IPS-20b (cell line): ENCODE results near the gene SCN8A.

ENCODE experiments used
- H3K27ac ChIP-seq: one replicate; pipeline ENCODE4 v1.5.1; 2013; ENCODE audit warnings: low read length
- H3K27me3 ChIP-seq: 2 replicates; pipeline ENCODE4 v1.6.1; 2013; ENCODE audit warnings: mild to moderate bottlenecking, low read length, inconsistent platforms; ENCODE audit not compliant: insufficient read depth
- H3K36me3 ChIP-seq: 2 replicates; pipeline ENCODE4 v1.6.1; 2013; ENCODE audit warnings: low read depth, mild to moderate bottlenecking, inconsistent platforms, low read length, moderate library complexity; ENCODE audit not compliant: insufficient read depth
- H3K4me1 ChIP-seq: 2 replicates; pipeline ENCODE4 v1.6.1; 2013; ENCODE audit warnings: mild to moderate bottlenecking, control low read depth, inconsistent platforms, low read length, moderate library complexity; ENCODE audit not compliant: insufficient read depth
- H3K4me3 ChIP-seq: 2 replicates; pipeline ENCODE4 v1.5.1; 2013; ENCODE audit warnings: mild to moderate bottlenecking, low read length, inconsistent platforms
- H3K9ac ChIP-seq: 2 replicates; pipeline ENCODE4 v1.6.1; 2013; ENCODE audit warnings: low read depth, mild to moderate bottlenecking, inconsistent platforms, low read length, moderate library complexity
- H3K9me3 ChIP-seq: 2 replicates; pipeline ENCODE4 v1.6.1; 2013; ENCODE audit warnings: mild to moderate bottlenecking, low read depth, low read length, inconsistent platforms; ENCODE audit not compliant: insufficient read depth

Gene SCN8A

DNA sequence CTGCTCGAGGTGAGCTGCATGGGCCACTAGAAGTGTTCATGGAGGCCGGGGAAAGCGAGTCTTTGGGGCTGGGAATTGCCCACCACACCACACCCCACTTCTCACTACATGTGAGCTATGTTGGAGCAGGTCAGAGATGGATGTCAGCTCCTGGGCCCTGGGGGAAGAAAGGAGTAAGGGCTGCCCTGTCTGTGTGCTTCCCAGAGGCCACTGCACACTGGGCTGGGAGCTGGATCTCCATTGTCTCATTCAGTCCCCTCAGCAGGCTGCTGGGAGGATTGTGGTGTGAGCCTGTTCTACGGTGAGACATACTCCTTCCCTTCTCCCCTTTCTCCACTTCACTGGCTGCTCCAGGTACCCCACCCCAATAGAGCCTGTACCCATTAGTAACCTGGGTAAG lies 247.0 kb downstream of the SCN8A start:
- Histone ChIP-seq H3K4me1 (peaks cover 36% of the 10 kb centered on the region; the same call in 1 of the 2 replicates), H3K36me3 (no peaks in the 10 kb centered on the region), H3K27me3 (no peaks in the 10 kb centered on the region), H3K9me3 (no peaks in the 10 kb centered on the region), H3K9ac (peak overlapping the region; percentile 39), H3K4me3 (no peak overlapping the region), H3K27ac (no peak overlapping the region)

DNA sequence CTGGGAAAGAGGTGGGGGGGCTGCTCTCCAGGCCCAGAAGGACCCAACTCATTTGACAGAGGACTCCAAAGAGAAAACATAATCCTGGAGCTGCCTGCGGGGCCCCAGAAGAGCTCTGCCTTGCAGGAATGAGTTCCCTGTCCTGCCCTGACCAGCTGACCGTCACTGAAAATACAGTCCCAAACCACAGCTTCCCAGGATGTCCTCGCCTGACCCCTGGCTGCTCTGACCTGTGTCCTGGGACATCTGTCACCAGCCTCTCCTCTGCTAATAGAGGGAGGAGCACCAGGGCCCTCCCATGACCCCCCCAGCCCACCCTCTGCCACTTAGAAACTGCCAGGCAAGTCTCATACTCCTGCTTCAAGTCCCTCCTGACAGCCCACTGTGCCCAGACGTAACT lies 247.7 kb downstream of the SCN8A start:
- no peak overlapping the region for H3K4me3 ChIP-seq
- no peaks in the 10 kb centered on the region for H3K9me3 ChIP-seq
- no peaks in the 10 kb centered on the region for H3K36me3 ChIP-seq
- H3K9ac ChIP-seq, result no peak overlapping the region
- no peaks in the 10 kb centered on the region for H3K27me3 ChIP-seq
- peaks cover 36% of the 10 kb centered on the region; the same call in 1 of the 2 replicates for H3K4me1 ChIP-seq
- no peak overlapping the region for H3K27ac ChIP-seq

DNA sequence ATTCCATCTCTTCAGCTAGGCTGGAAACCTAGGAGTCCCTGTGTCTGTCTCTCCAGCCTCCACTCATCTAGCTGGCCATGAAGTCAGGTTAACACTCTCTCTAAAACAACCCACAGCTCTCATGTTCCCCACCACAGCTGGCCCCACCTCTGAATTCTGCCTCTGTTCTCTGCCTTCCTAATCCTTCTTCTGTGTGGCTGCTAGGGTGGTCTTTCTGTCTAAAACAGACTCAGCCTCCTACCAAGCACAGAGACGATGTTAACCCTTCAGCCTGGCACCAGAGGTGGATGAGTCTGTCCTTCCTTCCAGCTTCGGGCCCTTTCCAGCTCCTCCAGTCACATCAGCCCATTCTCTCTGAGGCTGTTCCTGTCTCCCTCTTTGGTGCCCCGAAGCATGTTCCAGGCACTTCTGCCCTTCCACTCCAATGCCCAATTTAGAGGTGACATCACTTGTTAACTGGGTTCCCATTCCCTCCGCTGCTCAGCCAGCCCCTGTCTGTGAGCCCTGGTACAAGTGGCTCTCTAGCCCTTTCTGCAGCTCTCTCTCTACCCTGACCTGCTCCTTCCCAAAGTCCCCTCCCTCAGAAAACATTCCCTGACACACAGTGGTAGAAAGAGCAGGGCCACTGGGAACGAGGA lies 248.4 kb downstream of the SCN8A start:
- H3K27ac ChIP-seq, result no peak overlapping the region
- 0 out of 2 replicates have a peak, but pooled peaks cover 6% of the 10 kb centered on the region for H3K27me3 ChIP-seq
- no peak overlapping the region for H3K4me3 ChIP-seq
- H3K9me3 ChIP-seq, result no peaks in the 10 kb centered on the region
- H3K36me3 ChIP-seq, result no peaks in the 10 kb centered on the region
- H3K4me1 ChIP-seq, result peaks cover 36% of the 10 kb centered on the region; the same call in 1 of the 2 replicates
- no peak overlapping the region for H3K9ac ChIP-seq

DNA sequence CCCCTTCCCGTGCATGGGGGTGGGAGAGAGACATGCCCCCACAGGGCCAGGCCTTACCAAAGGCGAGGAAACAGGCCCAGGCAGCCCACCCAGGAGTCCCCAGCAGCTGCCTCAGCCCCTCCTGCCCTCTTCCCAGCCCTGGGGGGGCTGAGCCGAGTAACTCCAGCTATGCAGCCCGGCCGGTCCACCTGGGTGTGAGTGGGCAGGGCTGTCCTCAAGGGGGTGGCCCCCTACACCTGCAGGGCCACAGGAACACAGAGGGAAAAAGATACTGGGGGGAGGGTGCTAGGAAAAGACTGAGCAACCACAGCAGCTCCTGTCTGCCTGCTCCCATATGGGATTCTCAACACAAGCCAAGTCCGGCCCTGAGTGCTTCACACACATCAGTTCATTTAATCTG lies 249.9 kb downstream of the SCN8A start:
- no peak overlapping the region for H3K9ac ChIP-seq
- H3K27ac ChIP-seq, result no peak overlapping the region
- no peak overlapping the region for H3K4me3 ChIP-seq
- no peaks in the 10 kb centered on the region for H3K36me3 ChIP-seq
- H3K9me3 ChIP-seq, result no peaks in the 10 kb centered on the region
- peaks cover 41% of the 10 kb centered on the region; the same call in 1 of the 2 replicates for H3K4me1 ChIP-seq
- peaks cover 12% of the 10 kb centered on the region; the same call in 1 of the 2 replicates for H3K27me3 ChIP-seq

DNA sequence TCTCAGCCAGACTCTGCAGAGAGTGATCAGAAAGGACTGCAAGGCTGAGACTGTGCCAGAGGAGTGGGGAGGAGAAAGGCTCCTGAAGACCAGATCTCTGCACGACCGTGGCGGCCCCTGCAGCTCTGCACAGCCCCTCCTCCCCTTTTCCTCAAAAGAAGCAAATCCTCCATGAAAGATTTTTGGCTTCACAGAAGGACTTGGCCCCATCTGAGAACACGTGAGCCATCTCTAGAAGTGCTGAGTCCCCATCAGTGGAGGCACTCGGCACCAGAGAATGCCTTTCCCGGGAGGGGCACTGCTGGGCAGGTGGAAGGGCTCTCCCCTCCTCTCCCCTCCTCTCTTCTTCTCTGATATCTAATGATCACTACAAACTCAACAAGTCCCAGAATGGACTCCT lies 250.7 kb downstream of the SCN8A start:
- H3K27ac ChIP-seq, result no peak overlapping the region
- H3K27me3 ChIP-seq, result peaks cover 20% of the 10 kb centered on the region; the same call in 1 of the 2 replicates
- no peak overlapping the region for H3K4me3 ChIP-seq
- peaks cover 41% of the 10 kb centered on the region; the same call in 1 of the 2 replicates for H3K4me1 ChIP-seq
- no peak overlapping the region for H3K9ac ChIP-seq
- no peaks in the 10 kb centered on the region for H3K36me3 ChIP-seq
- no peaks in the 10 kb centered on the region for H3K9me3 ChIP-seq

DNA sequence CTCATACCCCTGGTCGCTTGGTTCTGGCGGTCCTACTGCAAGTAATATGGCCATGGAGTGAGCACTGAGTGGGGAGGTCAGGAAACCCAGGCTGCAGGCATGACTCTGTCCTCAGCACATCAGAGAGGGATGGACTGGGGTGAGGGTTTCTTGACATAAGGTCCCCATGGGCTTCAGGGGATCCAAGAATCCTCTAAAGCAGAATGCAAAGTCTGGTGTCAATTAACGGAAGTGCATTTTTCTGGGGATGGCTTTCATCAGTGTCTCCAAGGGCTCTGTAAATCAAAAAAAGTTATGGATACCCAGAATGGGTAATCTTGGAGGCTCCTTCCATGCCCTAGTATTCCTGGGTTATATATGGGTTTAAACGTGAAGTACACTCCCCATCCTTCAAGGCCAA lies 253.8 kb downstream of the SCN8A start:
- Histone ChIP-seq H3K9me3 (no peaks in the 10 kb centered on the region), H3K9ac (no peak overlapping the region), H3K4me3 (peak overlapping the region; percentile 13; the same call in 1 of the 2 replicates), H3K27me3 (peaks cover 27% of the 10 kb centered on the region), H3K4me1 (peaks cover 27% of the 10 kb centered on the region; the same call in 1 of the 2 replicates), H3K36me3 (no peaks in the 10 kb centered on the region), H3K27ac (no peak overlapping the region)

DNA sequence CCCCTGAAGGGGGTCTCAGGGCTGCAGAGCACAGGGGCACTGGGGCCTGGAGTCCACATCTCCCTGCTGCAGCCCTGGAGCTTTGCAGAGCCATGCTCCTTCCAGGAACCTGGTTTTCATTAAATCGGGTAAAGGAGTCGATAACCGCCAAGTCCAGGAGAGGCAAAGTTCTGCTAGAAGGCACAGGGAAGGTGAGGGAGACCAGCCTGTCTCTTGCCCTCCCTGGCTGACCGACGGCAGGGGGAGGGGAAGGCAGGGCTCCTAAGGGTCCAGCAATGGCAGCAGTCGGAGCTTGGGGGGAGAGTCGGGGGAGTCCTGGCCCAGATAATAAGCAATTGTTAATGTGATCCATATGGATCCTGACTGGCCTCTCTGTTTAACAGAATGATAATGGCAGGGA lies 254.4 kb downstream of the SCN8A start:
- H3K36me3 ChIP-seq, result no peaks in the 10 kb centered on the region
- H3K4me1 ChIP-seq, result peaks cover 27% of the 10 kb centered on the region; the same call in 1 of the 2 replicates
- no peaks in the 10 kb centered on the region for H3K9me3 ChIP-seq
- H3K27ac ChIP-seq, result no peak overlapping the region
- no peak overlapping the region for H3K9ac ChIP-seq
- H3K4me3 ChIP-seq, result peak overlapping the region; percentile 13; the same call in 1 of the 2 replicates
- peaks cover 34% of the 10 kb centered on the region for H3K27me3 ChIP-seq

DNA sequence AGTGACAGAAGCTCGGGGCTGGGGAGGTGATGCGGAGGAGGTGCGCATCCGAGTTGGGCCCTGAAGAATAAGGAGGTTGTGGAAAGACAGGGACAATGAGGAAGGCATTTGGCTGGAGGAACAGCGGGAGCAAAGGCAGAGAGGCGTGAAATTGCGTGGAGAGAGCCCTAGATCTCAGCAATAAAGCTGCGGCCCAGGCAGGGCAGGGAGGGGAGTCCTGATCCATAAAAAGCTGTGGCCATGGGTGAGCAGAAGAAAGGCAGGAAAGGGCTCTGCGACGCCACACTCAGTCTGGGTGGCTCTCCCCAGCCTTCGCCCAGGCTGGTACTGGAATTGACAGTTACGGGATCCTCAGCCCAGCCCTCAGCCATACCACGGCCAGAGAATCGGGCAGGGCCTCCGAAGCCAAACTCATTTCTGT lies 255.2 kb downstream of the SCN8A start:
- peak overlapping the region; percentile 32; the same call in 1 of the 2 replicates for H3K9ac ChIP-seq
- H3K36me3 ChIP-seq, result no peaks in the 10 kb centered on the region
- H3K27ac ChIP-seq, result no peak overlapping the region
- H3K27me3 ChIP-seq, result peaks cover 42% of the 10 kb centered on the region
- H3K9me3 ChIP-seq, result no peaks in the 10 kb centered on the region
- peak overlapping the region; percentile 82 for H3K4me3 ChIP-seq
- H3K4me1 ChIP-seq, result peaks cover 27% of the 10 kb centered on the region; the same call in 1 of the 2 replicates

DNA sequence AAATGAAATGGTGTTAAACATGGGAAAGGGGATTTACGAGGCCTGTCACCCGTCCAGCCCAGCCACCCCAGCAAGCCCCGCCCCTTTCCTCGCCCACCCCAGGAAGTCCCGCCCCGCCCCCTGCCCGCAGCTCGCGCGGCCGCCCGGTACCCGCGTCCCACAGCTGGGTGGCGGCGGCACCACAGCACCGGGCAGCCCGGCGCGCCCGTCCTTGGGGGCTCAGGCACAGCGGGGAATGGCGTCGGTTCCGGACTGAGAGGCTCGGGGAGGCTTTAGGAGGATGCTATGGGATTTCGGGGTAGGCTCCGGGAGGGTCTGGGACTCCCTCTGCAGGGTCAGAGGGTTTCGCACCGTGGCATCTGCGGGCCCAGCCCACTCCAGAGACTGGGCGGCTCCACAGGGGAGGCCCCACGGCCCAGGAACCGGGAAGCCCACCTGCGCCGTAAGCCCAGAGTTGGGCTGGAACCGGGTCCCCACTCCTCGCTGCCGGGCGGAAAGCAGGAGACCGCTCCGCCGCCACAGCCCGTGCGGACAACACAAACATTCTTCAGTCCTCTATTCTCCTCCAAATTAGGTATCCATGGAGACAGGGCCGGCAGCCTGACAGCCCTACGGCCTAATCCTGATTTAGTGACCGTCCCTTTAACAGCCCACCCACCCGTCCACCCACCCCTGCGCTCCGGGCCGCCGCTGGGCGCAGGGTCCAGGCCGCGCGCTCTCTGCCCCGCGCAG lies 256.0 kb downstream of the SCN8A start:
- Histone ChIP-seq H3K36me3 (no peaks in the 10 kb centered on the region), H3K27me3 (peaks cover 50% of the 10 kb centered on the region), H3K9me3 (no peaks in the 10 kb centered on the region), H3K27ac (no peak overlapping the region), H3K9ac (peak overlapping the region; percentile 61; the same call in 1 of the 2 replicates), H3K4me1 (peaks cover 23% of the 10 kb centered on the region; the same call in 1 of the 2 replicates), H3K4me3 (peak overlapping the region; percentile 82)

DNA sequence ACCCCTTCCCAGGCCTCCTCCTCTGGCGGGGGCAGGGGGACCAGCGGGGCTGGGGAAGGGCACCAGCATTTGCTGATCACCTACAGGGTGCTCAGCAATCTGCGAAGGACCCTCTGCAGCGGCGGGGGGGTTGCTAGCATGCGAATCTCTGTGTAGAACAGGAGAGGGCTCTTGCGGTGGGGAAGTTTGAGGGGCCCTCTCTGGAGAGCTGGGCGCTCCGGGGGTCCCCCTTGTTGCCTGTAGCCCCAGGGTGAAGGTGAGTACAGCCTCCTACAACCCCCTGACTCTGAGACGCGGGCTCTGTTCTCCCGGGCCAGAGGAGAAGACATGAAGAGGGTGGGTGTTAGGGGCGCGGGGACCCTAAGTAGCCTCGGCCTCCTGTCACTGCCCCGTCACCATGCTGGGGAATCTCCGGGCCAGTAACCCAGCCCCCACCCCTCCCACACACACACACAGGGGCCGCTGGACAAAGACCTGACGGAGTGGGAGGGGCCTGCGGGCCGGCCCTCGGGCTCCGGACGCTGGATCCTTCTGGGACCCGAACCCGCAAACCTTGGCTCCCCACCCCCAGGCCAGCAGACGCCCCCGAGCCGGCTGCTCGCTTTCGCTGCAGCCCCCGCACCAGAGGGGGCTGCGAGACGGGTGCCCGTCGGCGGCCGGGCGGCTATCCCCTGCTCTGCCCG lies 256.8 kb downstream of the SCN8A start:
- Histone ChIP-seq H3K4me3 (peak overlapping the region; percentile 82), H3K4me1 (peaks cover 19% of the 10 kb centered on the region; the same call in 1 of the 2 replicates), H3K9me3 (no peaks in the 10 kb centered on the region), H3K27me3 (peaks cover 57% of the 10 kb centered on the region), H3K27ac (no peak overlapping the region), H3K36me3 (no peaks in the 10 kb centered on the region), H3K9ac (peak overlapping the region; percentile 24)

DNA sequence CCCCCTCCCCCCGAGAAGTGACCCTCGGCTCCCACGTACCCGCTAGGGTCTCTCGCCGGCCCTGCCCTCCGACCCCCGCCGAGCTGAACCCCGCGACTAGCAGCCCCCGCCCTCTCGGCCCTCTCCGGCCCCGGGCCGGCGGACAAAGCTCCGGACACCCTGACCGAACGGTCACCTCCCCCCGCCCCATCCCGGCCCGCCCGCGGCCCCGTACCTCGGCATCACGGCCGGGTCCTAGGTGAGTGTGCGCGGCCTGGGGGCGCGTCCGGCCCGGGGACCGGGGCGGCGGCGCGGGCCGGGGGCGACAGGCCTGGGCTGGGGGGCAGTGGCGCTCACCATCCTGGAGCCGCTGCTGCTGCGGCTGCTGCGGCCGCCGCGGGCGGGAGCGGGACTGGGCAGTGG lies 257.3 kb downstream of the SCN8A start, which contains the start of gene FIGNL2:
FIGNL2 (minus strand) TSS at position 393 of the 402 bp plus-strand sequence. CDS start 26,305 bp downstream, outside the sequence.
- Histone ChIP-seq H3K36me3 (no peaks in the 10 kb centered on the region), H3K9me3 (no peaks in the 10 kb centered on the region), H3K27me3 (peaks cover 60% of the 10 kb centered on the region), H3K27ac (no peak within 1 kb of the TSS), H3K4me3 (peak within 1 kb of the TSS; percentile 82), H3K9ac (peak within 1 kb of the TSS; percentile 64), H3K4me1 (peaks cover 19% of the 10 kb centered on the region; the same call in 1 of the 2 replicates)
